MM.1S (cell line): ENCODE results near the gene NFATC2.

Source experiments
- DNase-seq: peaks from one replicate; pipeline ENCODE4 v3.0.0-alpha.2; 2015
- H2AFZ ChIP-seq: fragments of 300-600 bp; sonication (generic); 2 replicates; pipeline ENCODE4 v1.6.0; 2016; ENCODE audit warnings: antibody characterized with exemption, low read length
- H3F3A ChIP-seq: fragments of 300-600 bp; sonication (generic); 2 replicates; pipeline ENCODE4 v1.6.1; 2016; ENCODE audit warnings: mild to moderate bottlenecking, antibody characterized with exemption, low read length, moderate library complexity, mixed read lengths; ENCODE audit not compliant: insufficient read depth
- H3K27ac ChIP-seq: fragments of 300-600 bp; sonication (generic); 2 replicates; pipeline ENCODE4 v1.5.1; 2016; ENCODE audit warnings: mild to moderate bottlenecking, low read length
- H3K27me3 ChIP-seq: fragments of 300-600 bp; sonication (generic); replicated peaks from 2 replicates; pipeline ENCODE4 v1.6.0; 2016; ENCODE audit warnings: low read length; ENCODE audit not compliant: insufficient read depth
- H3K36me3 ChIP-seq: fragments of 300-600 bp; sonication (generic); replicated peaks from 2 replicates; pipeline ENCODE4 v1.6.1; 2016; ENCODE audit warnings: mild to moderate bottlenecking, low read length, mixed read lengths; ENCODE audit not compliant: insufficient read depth
- H3K4me1 ChIP-seq: fragments of 300-600 bp; sonication (generic); 2 replicates; pipeline ENCODE4 v1.6.1; 2016; ENCODE audit warnings: low read length, mixed read lengths
- H3K4me2 ChIP-seq: fragments of 300-600 bp; sonication (generic); 2 replicates; pipeline ENCODE4 v1.6.0; 2016; ENCODE audit warnings: low read depth, low read length
- H3K4me3 ChIP-seq: fragments of 300-600 bp; sonication (generic); 2 replicates; pipeline ENCODE4 v1.5.1; 2016; ENCODE audit warnings: low read length, mixed read lengths
- H3K79me2 ChIP-seq: fragments of 300-600 bp; sonication (generic); 2 replicates; pipeline ENCODE4 v1.6.1; 2016; ENCODE audit warnings: mixed run types, low read length, mixed read lengths
- H3K9ac ChIP-seq: fragments of 300-600 bp; sonication (generic); 2 replicates; pipeline ENCODE4 v1.6.1; 2016; ENCODE audit warnings: low read length, mixed read lengths
- H3K9me2 ChIP-seq: fragments of 300-600 bp; sonication (generic); replicated peaks from 2 replicates; pipeline ENCODE4 v1.6.1; 2016; ENCODE audit warnings: mild to moderate bottlenecking, low read length, mixed read lengths; ENCODE audit not compliant: insufficient read depth
- H3K9me3 ChIP-seq: fragments of 300-600 bp; sonication (generic); replicated peaks from 2 replicates; pipeline ENCODE4 v1.6.1; 2016; ENCODE audit warnings: mild to moderate bottlenecking, low read length, mixed read lengths; ENCODE audit not compliant: insufficient read depth
- H4K20me1 ChIP-seq: fragments of 300-600 bp; sonication (generic); 2 replicates; pipeline ENCODE4 v1.6.1; 2016; ENCODE audit warnings: mild to moderate bottlenecking, low read length, moderate library complexity, mixed read lengths; ENCODE audit not compliant: insufficient read depth
- CTCF ChIP-seq: fragments of 300-600 bp; sonication (generic); IDR thresholded peaks from 2 replicates; pipeline ENCODE4 v1.5.1; 2016; ENCODE audit warnings: antibody characterized with exemption, low read length, mixed read lengths
- EZH2 ChIP-seq: fragments of 300-600 bp; sonication (generic); optimal IDR thresholded peaks from 2 replicates; pipeline ENCODE3; 2017; ENCODE audit warnings: low read depth, mild to moderate bottlenecking, antibody characterized with exemption, low read length, mixed read lengths
- EZH2phosphoT487 ChIP-seq: fragments of 300-600 bp; sonication (generic); IDR thresholded peaks from 2 replicates; pipeline ENCODE4 v1.6.1; 2018; ENCODE audit warnings: antibody characterized with exemption, low read length

Gene NFATC2

DNA sequence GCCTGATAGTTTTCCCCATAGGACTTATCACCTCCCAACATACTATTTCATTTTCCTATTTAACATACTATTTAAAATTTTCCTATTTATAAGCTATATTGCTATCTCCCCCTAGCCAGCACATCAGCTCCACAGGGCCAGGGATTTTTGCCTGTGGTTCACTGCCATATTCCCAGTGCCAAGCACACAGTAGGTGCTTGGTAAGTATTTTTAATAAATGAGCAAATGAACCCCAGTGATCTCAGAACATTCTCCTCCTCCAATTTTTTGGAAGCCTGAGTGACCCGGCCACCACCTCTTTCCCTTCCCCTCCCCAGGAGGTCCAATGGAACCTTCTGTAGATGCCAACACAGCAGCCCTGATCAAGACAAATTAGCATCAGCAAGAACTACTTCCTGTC, 33.3 kb downstream of the NFATC2 start:
- H3F3A ChIP-seq: no peaks in the 10 kb centered on the region
- H3K9me3 ChIP-seq: no peaks in the 10 kb centered on the region
- no peak overlapping the region for H3K27ac ChIP-seq
- H3K4me2 ChIP-seq: no peak overlapping the region
- peaks cover 46% of the 10 kb centered on the region for H3K79me2 ChIP-seq
- no peak overlapping the region for H3K9ac ChIP-seq
- no peak for TF ChIP-seq EZH2
- TF ChIP-seq CTCF: no peak
- no peak for TF ChIP-seq EZH2phosphoT487
- H3K27me3 ChIP-seq: no peaks in the 10 kb centered on the region
- no peaks in the 10 kb centered on the region for H4K20me1 ChIP-seq
- no peak for DNase-seq
- no peaks in the 10 kb centered on the region for H3K36me3 ChIP-seq
- no peaks in the 10 kb centered on the region for H3K9me2 ChIP-seq
- H2AFZ ChIP-seq: no peak overlapping the region
- no peaks in the 10 kb centered on the region for H3K4me1 ChIP-seq
- H3K4me3 ChIP-seq: no peak overlapping the region

GRCh38 chr20:51508780-51509179, 33.7 kb downstream of the NFATC2 start:
- Histone ChIP-seq H3K4me1 (no peaks in the 10 kb centered on the region), H3K36me3 (no peaks in the 10 kb centered on the region), H3K9ac (no peak overlapping the region), H4K20me1 (no peaks in the 10 kb centered on the region), H2AFZ (no peak overlapping the region), H3K9me2 (no peaks in the 10 kb centered on the region), H3K9me3 (no peaks in the 10 kb centered on the region), H3K4me2 (no peak overlapping the region), H3F3A (no peaks in the 10 kb centered on the region), H3K79me2 (peaks cover 42% of the 10 kb centered on the region), H3K27ac (no peak overlapping the region), H3K27me3 (no peaks in the 10 kb centered on the region), H3K4me3 (no peak overlapping the region)
- no peak for DNase-seq
- TF ChIP-seq EZH2 (no peak), EZH2phosphoT487 (no peak), CTCF (no peak)

DNA sequence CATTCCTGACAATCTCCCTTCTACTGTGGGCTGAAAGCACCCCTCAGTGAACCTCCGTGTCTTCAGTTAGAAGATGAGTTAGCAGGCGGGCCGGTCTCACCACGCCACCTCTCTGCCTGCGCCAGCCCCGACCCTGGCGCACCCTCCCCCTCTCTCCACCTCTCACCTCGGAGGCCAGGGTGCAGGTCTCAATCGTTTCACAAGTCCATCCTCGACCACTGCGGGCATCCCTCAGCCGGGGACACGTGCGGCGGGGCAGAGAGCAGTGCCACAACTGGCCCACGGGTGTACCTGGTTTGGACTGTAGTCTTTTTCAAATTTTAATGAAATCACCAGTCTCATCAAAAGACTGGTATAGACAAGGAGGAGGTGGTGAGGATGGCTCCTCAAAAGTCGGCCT, 34.4 kb downstream of the NFATC2 start:
- H3K79me2 ChIP-seq: peaks cover 39% of the 10 kb centered on the region
- no peak overlapping the region for H3K4me3 ChIP-seq
- no peak overlapping the region for H3K4me2 ChIP-seq
- H3K9ac ChIP-seq: no peak overlapping the region
- no peaks in the 10 kb centered on the region for H3K36me3 ChIP-seq
- no peak overlapping the region for H2AFZ ChIP-seq
- H4K20me1 ChIP-seq: no peaks in the 10 kb centered on the region
- no peak for TF ChIP-seq EZH2phosphoT487
- TF ChIP-seq EZH2: no peak
- TF ChIP-seq CTCF: no peak
- no peak overlapping the region for H3K27ac ChIP-seq
- H3K9me3 ChIP-seq: no peaks in the 10 kb centered on the region
- no peak for DNase-seq
- no peaks in the 10 kb centered on the region for H3F3A ChIP-seq
- H3K27me3 ChIP-seq: no peaks in the 10 kb centered on the region
- H3K4me1 ChIP-seq: no peaks in the 10 kb centered on the region
- H3K9me2 ChIP-seq: no peaks in the 10 kb centered on the region
